KMS-11 (cell line): ENCODE data around the gene KLF4.
A peak's percentile ranks its signal among the peaks of the same experiment; 100 is the strongest.
"Not testable (repeated sequence)": the region's sequence is repeated elsewhere in the genome, so short reads cannot be mapped to it uniquely, and the experiment has no call there.

Experiments used
- H2AFZ ChIP-seq: fragments of 200-600 bp; sonication (generic); 2 replicates; pipeline ENCODE4 v1.6.1; 2016; ENCODE audit warnings: antibody characterized with exemption, mixed run types, low read depth
- H3K27ac ChIP-seq: fragments of 200-600 bp; sonication (generic); 2 replicates; pipeline ENCODE4 v1.6.1; 2016; ENCODE audit warnings: mild to moderate bottlenecking, mixed run types
- H3K27me3 ChIP-seq: fragments of 200-600 bp; sonication (generic); 2 replicates; pipeline ENCODE4 v1.6.1; 2017; ENCODE audit warnings: mild to moderate bottlenecking, low read depth, mixed run types, moderate library complexity; ENCODE audit not compliant: insufficient read depth
- H3K36me3 ChIP-seq: fragments of 200-600 bp; sonication (generic); 2 replicates; pipeline ENCODE4 v1.6.1; 2017; ENCODE audit warnings: mild to moderate bottlenecking, mixed run types; ENCODE audit not compliant: insufficient read depth
- H3K4me1 ChIP-seq: fragments of 200-600 bp; sonication (generic); 2 replicates; pipeline ENCODE4 v1.6.1; 2016; ENCODE audit warnings: mild to moderate bottlenecking, low read depth, mixed run types; ENCODE audit not compliant: poor library complexity, severe bottlenecking
- H3K4me2 ChIP-seq: fragments of 200-600 bp; sonication (generic); 2 replicates; pipeline ENCODE4 v1.7.0; 2016; ENCODE audit warnings: mild to moderate bottlenecking, mixed run types
- H3K4me3 ChIP-seq: fragments of 200-600 bp; sonication (generic); IDR thresholded peaks from 2 replicates; pipeline ENCODE4 v1.6.1; 2017; ENCODE audit warnings: low read depth, low read length, mixed read lengths; ENCODE audit not compliant: insufficient read depth
- H3K79me2 ChIP-seq: fragments of 200-600 bp; sonication (generic); 2 replicates; pipeline ENCODE4 v1.6.1; 2016; ENCODE audit warnings: low read depth, mixed run types; ENCODE audit not compliant: insufficient read depth
- H3K9ac ChIP-seq: fragments of 200-600 bp; sonication (generic); 2 replicates; pipeline ENCODE4 v1.6.1; 2016; ENCODE audit warnings: mild to moderate bottlenecking, mixed run types
- H4K20me1 ChIP-seq: fragments of 200-600 bp; sonication (generic); 2 replicates; pipeline ENCODE4 v1.6.1; 2016; ENCODE audit warnings: mild to moderate bottlenecking, mixed run types; ENCODE audit not compliant: insufficient read depth
- CTCF ChIP-seq: fragments of 200-600 bp; sonication (generic); conservative IDR thresholded peaks from 2 replicates; pipeline ENCODE4 v1.6.1; 2017; ENCODE audit warnings: low read depth, mild to moderate bottlenecking, antibody characterized with exemption, low read length, moderate library complexity, mixed read lengths

The KLF4 gene

GRCh38 chr9:107496976-107497375, 7.4 kb upstream of the KLF4 start:
- no peaks in the 10 kb centered on the region for H4K20me1 ChIP-seq
- no peaks in the 10 kb centered on the region for H3K4me1 ChIP-seq
- no peak overlapping the region for H3K4me3 ChIP-seq
- no peaks in the 10 kb centered on the region for H3K36me3 ChIP-seq
- no peak overlapping the region for H3K4me2 ChIP-seq
- H3K27me3 ChIP-seq = no peaks in the 10 kb centered on the region
- no peak overlapping the region for H3K9ac ChIP-seq
- no peak overlapping the region for H2AFZ ChIP-seq
- H3K27ac ChIP-seq = no peak overlapping the region
- no peaks in the 10 kb centered on the region for H3K79me2 ChIP-seq
- no peak for TF ChIP-seq CTCF

- no peaks in the 10 kb centered on the region for H3K36me3 ChIP-seq
- no peak overlapping the region for H3K4me3 ChIP-seq
- no peak overlapping the region for H3K27ac ChIP-seq
- no peaks in the 10 kb centered on the region for H4K20me1 ChIP-seq
- no peak overlapping the region for H3K9ac ChIP-seq
- H3K27me3 ChIP-seq = no peaks in the 10 kb centered on the region
- no peaks in the 10 kb centered on the region for H3K79me2 ChIP-seq
- H3K4me2 ChIP-seq = no peak overlapping the region
- H3K4me1 ChIP-seq = no peaks in the 10 kb centered on the region
- TF ChIP-seq CTCF = no peak
- no peak overlapping the region for H2AFZ ChIP-seq
These were observed 2.9 kb upstream of the KLF4 start for GRCh38 chr9:107492381-107492970.

DNA sequence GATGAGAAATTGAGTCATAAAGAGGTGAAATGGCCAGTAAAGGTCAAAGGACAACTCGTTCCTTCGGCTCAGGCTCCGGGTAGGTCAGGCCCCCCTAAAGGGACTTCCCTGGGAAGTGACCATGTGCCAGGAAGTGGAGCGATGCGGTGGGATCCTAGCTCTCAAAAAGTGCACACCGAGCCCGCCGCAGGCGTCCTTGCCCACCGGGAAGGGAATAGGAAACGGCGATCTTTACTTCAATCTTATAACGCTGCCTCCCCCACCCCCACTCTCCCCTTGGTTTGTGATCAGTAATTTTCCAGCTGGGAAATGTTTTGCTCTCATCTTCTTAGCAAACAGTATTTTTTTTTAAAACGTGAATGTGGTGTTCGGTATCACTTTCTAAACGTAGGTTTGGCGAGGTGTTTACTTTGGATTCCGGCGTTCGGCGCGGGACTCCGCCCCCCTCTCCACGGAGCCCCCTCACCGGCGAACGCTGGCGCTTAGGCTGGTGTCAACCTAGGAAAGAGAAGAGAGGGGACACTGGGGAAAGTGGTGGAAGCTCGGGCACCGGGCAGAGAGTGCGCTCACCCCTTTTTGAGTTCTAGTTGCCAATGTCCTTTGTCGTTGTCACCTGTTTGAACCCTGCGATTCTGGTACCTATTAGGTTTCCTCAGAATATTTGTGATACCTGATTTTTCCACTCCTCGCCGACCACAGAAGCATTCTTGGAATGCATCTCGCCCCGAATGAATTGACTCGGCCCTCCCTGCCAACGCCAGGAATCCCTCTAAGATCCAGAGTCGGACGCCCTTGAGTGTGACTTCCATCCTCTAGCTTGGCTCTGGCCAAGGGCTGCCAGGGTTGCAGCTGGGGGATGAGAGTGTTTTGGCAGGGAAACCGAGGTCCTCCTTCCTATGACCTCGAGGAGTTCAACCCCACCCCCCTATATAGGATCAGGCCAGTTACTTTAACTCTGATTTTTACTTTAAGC, 1.8 kb upstream of the KLF4 start:
- H4K20me1 ChIP-seq = no peaks in the 10 kb centered on the region
- H3K4me2 ChIP-seq = no peak overlapping the region; the same call in 1 of the 2 replicates
- no peak overlapping the region for H2AFZ ChIP-seq

DNA sequence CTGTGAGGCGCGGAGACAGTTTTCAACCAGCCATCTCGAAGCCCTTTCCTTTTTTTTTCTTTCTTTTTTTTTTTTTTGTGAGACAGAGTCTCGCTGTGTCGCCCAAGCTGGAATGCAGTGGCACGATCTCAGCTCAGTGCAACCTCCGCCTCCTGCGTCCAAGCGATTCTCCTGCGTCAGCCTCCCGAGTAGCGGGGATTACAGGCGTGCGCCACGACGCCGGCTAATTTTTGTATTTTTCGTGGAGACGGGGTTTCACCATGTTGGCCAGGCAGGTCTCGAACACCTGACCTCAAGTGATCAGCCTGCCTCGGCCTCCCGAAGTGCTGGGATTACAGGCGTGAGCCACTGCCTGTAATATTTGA, 1.0 kb upstream of the KLF4 start:
- H3K9ac ChIP-seq = peak overlapping the region; percentile 85

More for the DNA sequence above, 1.8 kb upstream of the KLF4 start:
- Histone ChIP-seq H3K4me3 (no peak overlapping the region), H3K9ac (no peak overlapping the region), H3K27ac (no peak overlapping the region), H3K27me3 (no peaks in the 10 kb centered on the region), H3K4me1 (no peaks in the 10 kb centered on the region), H3K36me3 (no peaks in the 10 kb centered on the region), H3K79me2 (no peaks in the 10 kb centered on the region)
- TF ChIP-seq CTCF = no peak

GRCh38 chr9:107489144-107489673, 360 bp downstream of the KLF4 start:
- H3K4me2 ChIP-seq = peak overlapping the region; percentile 81
- H3K4me3 ChIP-seq = no peak overlapping the region
- peak overlapping the region; percentile 87 for H2AFZ ChIP-seq
- H3K9ac ChIP-seq = peak overlapping the region; percentile 78
- H4K20me1 ChIP-seq = no peaks in the 10 kb centered on the region
- TF ChIP-seq CTCF = no peak
- no peaks in the 10 kb centered on the region for H3K27me3 ChIP-seq
- peaks cover 2% of the 10 kb centered on the region for H3K4me1 ChIP-seq
- no peaks in the 10 kb centered on the region for H3K79me2 ChIP-seq
- no peaks in the 10 kb centered on the region for H3K36me3 ChIP-seq
- peak overlapping the region; percentile 37 for H3K27ac ChIP-seq

More for the DNA sequence above, 1.0 kb upstream of the KLF4 start:
- H3K4me3 ChIP-seq, H3K4me1 ChIP-seq, H3K27me3 ChIP-seq, H4K20me1 ChIP-seq, H3K36me3 ChIP-seq, H3K79me2 ChIP-seq: not testable (repeated sequence)
- Histone ChIP-seq H2AFZ (peak overlapping the region; percentile 96), H3K27ac (peak overlapping the region; percentile 69), H3K4me2 (peak overlapping the region; percentile 51)
